HG03378 (cell line): ENCODE data around the gene RPTOR.
A peak's percentile ranks its signal among the peaks of the same experiment; 100 is the strongest.

ENCODE experiments used
- ATAC-seq: cut with Tn5 transposase; IDR thresholded peaks from one replicate; pipeline ENCODE4 v1.9.1; 2021; ENCODE audit warnings: mild to moderate bottlenecking, moderate library complexity; ENCODE audit not compliant: unreplicated experiment

Gene RPTOR

DNA sequence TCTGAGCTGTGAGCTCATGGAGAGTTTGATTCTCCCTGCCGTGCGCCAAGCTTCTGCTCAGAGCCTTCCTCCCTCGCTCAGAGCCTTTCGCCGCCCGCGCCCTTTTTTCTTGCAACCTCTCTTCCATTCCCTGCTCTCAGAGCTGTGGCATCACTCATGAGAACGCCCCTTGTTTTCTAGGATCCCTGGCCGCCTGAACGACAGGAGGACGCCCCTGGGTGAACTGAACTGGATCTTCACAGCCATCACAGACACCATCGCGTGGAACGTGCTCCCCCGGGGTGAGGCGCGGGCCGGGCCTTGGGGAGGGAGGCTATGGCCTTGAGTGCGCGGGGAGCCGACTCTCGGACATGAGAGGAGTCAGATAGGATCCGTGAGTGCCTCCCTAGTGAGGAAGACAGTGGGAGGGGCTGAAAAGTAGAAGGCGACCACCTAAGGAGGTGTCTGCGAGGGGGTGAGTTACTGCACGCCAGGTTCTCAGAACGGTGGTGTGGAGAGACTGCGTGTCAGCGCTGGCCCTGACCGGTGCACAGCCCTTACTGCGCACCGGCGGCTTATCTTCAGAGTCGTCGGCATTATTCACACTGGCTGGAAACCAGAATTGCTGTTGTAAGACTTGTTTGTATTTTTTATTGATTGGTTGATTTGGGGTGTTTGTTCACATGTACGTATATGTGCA is 277.5 kb downstream of the RPTOR start:
- ATAC-seq, result no peak

DNA sequence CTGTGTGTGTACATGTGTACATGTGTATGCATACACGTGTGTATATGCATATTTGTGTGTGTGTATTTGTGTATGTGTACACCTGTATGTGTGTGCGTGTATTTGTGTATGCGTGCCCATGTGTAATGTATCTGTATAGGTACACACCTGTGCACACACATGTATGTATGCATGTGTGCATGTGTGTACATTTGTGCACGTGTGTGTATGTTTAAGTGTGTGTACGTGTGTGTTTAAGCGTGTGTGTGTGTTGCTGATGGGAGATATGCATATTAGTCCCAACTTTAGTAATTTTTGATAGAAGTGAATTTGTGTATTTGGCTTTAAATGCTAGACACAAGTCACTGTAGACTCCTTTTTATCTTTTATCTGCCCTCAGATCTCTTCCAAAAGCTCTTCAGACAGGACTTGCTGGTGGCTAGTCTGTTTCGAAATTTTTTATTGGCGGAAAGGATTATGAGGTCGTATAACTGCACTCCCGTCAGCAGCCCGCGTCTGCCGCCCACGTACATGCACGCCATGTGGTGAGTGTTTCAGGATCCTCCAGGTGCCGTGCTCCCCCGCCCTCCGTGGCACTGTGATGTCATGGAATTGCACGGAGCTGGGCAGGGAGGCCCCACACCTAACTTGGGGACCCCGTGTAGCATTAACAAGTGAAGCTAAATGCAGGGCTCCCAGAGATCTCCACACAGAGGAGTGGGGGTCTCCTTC is 278.2 kb downstream of the RPTOR start:
- no peak for ATAC-seq

DNA sequence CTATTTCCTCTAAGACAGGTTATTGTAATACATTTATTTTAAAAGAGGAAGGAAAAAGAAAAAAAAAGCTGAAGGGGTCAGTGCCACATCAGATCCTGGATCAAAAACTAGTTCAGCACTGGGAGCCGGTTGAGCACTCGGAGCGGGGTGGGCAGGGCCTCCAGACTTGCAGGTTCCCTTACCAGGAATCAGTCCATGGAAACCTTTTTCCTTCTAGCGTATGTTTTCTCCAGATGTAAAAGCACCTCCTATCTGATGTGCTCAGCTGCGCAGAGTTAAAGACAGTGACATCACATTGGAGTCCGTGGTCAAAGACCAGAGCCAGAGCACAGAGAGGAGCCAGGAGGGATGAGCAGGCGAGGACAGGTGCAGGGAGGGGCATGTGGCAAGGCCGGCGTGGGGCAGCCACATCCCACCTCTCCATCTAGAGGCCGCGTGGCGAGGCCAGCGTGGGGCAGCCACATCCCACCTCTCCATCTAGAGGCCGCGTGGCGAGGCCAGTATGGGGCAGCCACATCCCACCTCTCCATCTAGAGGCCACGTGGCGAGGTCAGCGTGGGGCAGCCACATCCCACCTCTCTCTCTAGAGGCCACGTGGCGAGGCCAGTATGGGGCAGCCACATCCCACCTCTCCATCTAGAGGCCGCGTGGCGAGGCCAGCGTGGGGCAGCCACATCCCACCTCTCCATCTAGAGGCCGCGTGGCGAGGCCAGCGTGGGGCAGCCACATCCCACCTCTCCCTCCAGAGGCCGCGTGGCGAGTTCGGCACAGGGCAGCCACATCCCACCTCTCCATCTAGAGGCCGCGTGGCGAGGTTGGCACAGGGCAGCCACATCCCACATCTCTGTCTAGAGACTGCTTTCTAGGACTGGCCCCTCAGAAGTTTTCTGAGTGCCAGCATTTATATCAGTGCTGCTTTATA is 280.2 kb downstream of the RPTOR start:
- no peak for ATAC-seq

DNA sequence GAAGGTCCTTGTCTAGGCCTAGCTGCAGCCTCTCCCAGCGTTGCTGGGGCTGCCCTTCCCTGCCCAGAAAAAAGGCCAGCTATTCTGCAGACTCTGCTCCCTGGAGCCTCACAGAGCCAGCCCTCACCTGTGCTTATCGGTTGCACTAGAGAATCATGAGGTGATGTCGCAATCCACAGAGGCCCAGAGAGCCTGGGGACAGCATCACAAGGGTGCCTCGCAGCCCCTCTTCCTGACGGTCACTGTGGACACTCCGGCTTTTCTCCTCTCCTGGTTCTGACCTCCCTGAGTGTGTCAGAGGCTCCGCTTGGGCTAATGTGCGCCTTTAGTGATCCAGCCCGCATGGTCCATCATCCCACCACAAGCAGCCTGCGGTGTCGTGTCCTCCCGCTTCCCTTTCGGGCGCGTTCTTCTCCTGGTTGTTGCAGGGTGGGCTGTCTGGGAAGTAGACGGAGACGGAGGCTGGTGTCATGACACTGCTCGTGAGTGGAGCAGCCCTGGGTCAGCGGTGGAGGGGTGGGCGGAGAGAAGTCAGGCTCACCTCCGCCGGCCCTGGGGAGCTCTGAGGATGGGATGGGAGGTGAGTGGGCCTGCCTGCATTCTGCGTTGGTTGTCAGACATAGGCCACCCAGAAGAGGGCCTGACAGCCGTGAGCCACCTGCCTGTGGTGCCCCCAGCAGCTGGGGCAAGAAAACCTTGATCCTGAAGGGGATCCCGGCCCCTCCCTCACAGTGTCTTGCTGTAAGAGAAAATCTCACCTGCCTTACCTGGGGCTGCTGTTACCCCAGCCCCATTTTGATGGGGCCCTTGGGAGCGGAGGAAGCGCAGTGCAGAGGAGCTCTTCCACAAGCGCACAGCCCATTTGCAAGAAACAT is 281.1 kb downstream of the RPTOR start:
- no peak for ATAC-seq

GRCh38 chr17:80826346-80826954 is 281.8 kb downstream of the RPTOR start:
- ATAC-seq, result no peak

DNA sequence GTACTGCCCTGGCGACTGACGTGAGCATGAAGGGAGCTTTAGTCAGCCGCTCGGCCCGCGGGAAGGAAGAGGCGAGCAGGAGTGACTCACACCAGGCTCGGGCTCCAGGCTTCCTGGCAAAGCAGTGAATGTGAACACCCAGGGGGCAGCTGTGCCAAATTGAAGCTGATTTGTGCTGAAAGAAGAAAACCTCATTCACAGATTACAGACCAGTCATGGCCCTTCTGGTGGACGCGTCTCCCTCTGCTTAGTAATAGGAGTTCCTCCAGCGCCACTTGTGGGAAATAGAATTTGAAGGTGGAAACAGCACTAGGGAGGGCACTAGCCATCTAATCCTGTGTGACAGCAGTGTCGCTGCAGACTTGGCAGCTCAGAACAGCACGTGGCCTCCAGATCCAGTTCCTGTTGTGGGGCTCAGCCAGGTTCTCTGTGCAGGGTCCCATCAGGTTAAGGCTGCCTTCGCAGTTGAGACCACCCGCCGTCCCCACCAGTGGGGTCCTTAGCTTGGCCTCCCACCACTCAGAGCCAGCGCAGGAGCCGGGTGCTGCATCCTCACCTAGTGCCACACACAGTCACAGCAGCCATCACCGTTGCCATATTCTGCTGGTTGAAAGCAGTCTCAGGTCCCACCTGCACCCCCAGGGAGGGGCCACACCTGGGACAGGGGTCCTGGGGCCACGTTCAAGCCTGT is 282.5 kb downstream of the RPTOR start:
- no peak for ATAC-seq

GRCh38 chr17:80827646-80828643 is 283.3 kb downstream of the RPTOR start:
- ATAC-seq, result no peak

- ATAC-seq, result no peak
Measured at GRCh38 chr17:80829166-80829813, 284.7 kb downstream of the RPTOR start.

DNA sequence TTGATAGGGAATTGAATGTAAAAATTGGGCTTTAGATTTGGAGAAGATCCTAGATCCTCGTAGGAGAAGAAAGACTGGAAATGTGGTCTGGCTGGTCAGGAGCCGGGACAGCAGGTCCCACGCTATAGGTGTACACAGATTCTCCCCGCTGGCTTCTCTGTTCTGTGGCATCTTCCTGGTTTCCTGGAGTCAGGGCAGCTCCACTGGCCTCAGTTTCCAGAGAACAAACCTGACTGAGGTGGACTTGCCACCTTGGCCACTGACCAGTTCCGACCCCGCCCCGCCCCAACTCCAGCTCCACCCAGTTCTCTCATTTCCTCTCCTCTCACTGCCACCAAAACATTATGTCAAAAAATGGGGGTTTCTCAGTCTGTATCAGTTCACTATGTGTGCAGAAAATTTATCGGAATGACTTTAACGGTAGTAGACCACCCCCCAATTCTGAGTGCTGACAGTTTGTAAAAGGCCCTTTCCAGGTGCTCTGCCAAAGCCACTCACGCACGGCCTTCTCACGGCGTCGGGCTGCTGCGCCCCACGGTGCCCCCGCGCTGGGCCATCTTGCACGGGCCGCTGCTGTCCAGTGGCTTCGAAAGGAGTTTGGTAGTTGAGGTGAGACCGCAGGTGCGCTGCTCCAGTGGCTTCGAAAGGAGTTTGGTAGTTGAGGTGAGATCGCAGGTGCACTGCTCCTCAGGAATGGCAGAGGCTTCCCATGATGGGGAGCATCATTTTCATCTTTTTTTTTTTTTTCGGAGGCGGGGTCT is 285.6 kb downstream of the RPTOR start:
- no peak for ATAC-seq

DNA sequence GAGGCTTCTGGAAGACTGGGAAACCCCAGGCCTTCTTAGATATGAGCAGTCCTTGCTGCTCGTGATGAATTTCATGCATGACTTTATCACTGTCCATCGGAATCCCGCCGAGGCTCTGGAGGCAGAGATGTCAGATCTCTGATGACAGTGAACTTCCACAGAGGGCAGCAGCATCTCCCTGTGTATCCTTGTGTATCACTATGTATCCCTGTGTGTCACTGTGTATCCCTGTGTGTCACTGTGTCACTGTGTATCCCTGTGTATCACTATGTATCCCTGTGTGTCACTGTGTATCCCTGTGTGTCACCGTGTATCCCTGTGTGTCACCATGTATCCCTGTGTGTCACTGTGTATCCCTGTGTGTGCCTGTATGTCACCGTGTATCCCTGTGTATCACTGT is 286.9 kb downstream of the RPTOR start:
- no peak for ATAC-seq

DNA sequence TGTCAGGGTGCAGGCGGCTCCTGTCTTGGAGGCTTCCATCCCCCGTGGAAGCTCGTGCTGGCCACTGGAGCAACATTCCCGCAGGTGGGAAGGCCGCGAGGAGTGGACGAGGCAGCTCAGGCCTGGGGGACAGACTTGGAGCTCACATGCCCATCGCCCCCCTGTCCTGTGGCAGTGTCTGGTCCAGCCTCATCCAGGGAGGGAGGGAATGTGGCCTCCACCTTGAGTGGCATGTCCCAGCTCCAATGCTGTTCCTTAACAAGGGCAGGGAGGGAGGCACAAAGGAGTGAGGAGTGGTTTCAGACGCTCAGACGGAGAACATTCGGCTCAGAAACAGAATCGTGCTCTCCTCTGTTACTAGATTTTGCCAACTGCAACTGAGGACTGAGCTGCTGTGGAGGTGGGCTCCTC is 287.6 kb downstream of the RPTOR start:
- ATAC-seq, result no peak

DNA sequence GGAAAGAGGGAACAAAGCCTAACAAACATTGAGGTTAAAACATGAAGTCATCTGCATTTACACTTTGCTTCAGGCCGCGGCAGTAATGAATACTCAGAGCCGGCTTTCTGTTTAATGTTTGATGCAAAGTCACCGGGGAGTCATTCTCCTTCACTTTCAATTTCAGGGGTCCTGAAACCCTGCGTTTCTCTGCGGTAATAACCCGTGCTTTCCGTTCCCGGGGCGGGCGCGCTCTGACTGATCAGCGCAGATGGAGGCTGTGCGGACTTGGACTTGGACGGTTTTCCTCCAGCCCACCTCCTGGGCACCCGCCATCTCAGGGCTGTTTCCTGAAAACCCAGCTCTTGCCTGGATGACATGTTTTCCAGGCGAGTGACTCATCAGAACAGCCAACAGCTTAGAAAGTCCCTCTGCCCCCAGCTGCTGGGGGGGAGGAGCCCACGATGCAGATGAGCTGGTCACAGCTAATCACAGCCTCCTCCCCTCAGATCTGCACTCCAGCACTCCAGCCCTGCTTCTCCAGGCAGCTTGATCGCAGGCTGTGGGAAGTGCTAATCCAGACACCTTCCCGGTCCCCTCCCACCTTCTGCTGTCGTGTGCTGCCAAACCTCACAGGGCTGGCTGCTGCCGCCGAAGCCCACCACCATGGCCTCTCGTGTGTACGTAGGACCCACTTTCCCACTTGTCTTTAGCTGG is 288.4 kb downstream of the RPTOR start:
- peak; percentile 67 for ATAC-seq

DNA sequence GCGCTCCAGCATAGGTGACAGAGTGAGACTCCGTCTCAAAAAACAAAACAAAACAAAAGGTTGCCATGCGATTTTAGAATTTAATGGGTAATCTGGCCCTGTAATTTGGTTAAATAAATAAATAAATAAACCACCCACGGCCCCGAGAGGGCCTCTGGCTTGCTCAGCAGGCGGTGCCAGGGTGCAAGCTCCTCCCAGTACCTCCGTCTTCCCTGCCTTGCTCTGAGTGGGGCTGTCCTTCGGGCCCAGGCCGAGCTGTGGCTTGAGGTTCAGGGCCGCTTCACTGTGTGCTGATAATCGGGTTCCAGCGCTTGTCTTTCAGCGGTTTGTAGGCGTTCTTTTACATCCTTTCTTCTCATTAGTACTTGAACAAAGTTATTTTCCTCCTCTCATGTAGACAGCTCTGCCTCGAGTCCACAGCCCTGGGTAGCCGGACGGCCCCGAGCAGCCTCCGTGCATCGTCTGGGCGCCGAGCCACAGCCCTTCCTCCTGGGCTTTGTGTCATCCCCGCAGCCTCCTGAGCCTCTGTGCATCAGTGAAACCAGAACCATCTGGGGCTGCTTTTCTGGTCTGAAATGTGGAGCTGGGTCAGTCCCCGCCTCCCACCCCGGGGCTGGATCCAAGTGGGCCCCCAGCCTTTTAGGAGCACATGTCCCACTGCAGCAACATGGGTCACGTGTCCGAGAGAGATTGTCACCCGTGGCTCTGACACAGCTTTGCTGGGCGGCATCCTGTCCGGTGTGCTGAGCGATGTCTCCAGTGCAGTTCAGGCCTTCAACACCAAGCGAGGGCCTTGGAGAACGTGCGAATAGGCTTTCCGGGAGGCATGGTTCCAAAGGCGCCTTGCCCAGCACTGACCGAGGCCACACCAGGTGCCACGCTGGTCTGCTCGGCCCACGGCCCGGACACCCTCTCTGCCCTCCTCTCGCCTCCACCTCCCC is 289.6 kb downstream of the RPTOR start:
- no peak for ATAC-seq

GRCh38 chr17:80834893-80835275 is 290.2 kb downstream of the RPTOR start:
- no peak for ATAC-seq

GRCh38 chr17:80835816-80836657 is 291.4 kb downstream of the RPTOR start:
- ATAC-seq, result no peak
